ENCODE data around the gene RHAG. TPM values are rescaled to one million over a fixed set of nuclear protein-coding genes. Genes with fewer than 3 reads are reported as not detected.

Gene RHAG
- total and polyA plus RNA-seq, 2 of the 8 experiments (the other 6 are each of a cell fraction or from before 2014, with no cell fraction given) = not detected

- CTCF ChIA-PET (ENCODE audit: partially characterized antibody) = no interaction called here
- POLR2A ChIA-PET (ENCODE audit: partially characterized antibody) = no interaction called here
- Histone ChIP-seq H2BK12ac (ENCODE audit: low read depth, low read length) (no peak overlapping the region), H4K8ac (ENCODE audit: extremely low read depth, insufficient read depth, low read length) (no peak overlapping the region), H3K56ac (replicated peaks; ENCODE audit: insufficient read length, low read depth, low read length) (no peak overlapping the region), H2BK15ac (ENCODE audit: low read length) (no peak overlapping the region), H3K4me3 (ENCODE audit: extremely low read depth in 1 of 4, insufficient read depth in 2 of 4, low read depth in 3 of 4, low read length in 4 of 4) (no peak overlapping the region), H2BK20ac (ENCODE audit: low read length) (no peak overlapping the region), H3K36me3 (ENCODE audit: control insufficient read depth in 2 of 4, insufficient read depth in 4 of 4, low read length in 3 of 4) (no peaks in the 10 kb centered on the region), H3K9ac (replicated peaks in 1 of 4; ENCODE audit: extremely low read depth in 1 of 4, low read depth in 3 of 4, low read length in 3 of 4) (no peak overlapping the region), H3K4ac (replicated peaks; ENCODE audit: insufficient read length, low read depth, low read length) (no peak overlapping the region), H4K20me1 (replicated peaks in 1 of 2; ENCODE audit: control insufficient read depth in 1 of 2, insufficient read depth in 2 of 2, low read length in 2 of 2) (no peaks in the 10 kb centered on the region), H3K79me2 (ENCODE audit: control insufficient read depth in 1 of 2, insufficient read depth in 2 of 2, low read length in 2 of 2) (no peaks in the 10 kb centered on the region), H3K27ac (ENCODE audit: low read depth, low read length) (no peak overlapping the region), H3K9me3 (ENCODE audit: insufficient read depth in 2 of 2, low read depth in 1 of 2, low read length in 1 of 2) (no peaks in the 10 kb centered on the region), H4K91ac (replicated peaks; ENCODE audit: insufficient read length, low read length) (no peak overlapping the region), H3K4me1 (replicated peaks in 1 of 4; ENCODE audit: control insufficient read depth in 3 of 4, insufficient read depth in 4 of 4, low read length in 3 of 4) (no peaks in the 10 kb centered on the region), H3K79me1 (ENCODE audit: low read depth, low read length) (no peaks in the 10 kb centered on the region), H2AFZ (ENCODE audit: low read length) (no peak overlapping the region), H2BK120ac (replicated peaks; ENCODE audit: low read depth, low read length) (no peak overlapping the region), H3K4me2 (ENCODE audit: insufficient read depth in 1 of 2, low read depth in 2 of 2, low read length in 2 of 2) (no peak overlapping the region), H3K27me3 (replicated peaks in 1 of 4; ENCODE audit: control insufficient read depth in 3 of 4, extremely low read depth in 1 of 4, insufficient read depth in 3 of 4, low read length in 3 of 4) (no peaks in the 10 kb centered on the region), H2BK5ac (ENCODE audit: low read depth, low read length) (no peak overlapping the region), H3K18ac (ENCODE audit: extremely low read depth, low read length) (no peak overlapping the region), H4K5ac (ENCODE audit: insufficient read length, low read depth, low read length) (no peak overlapping the region), H3K23me2 (ENCODE audit: low read depth, low read length) (no peaks in the 10 kb centered on the region), H2AK5ac (ENCODE audit: low read depth, low read length) (no peak overlapping the region), H3K23ac (ENCODE audit: insufficient read length) (no peak overlapping the region), H3K14ac (ENCODE audit: insufficient read length) (no peak overlapping the region)
- WGBS, 2 experiments (ENCODE audit: extremely low coverage in 1 of 2, insufficient coverage in 1 of 2, insufficient read length in 1 of 2, insufficient replicate concordance in 2 of 2, low coverage in 1 of 2, low lambda C conversion rate in 2 of 2, missing lambda C conversion rate in 1 of 2) = 91 to 100% methylated on average over 1 to 3 of the region's 3 CpGs
- DNase-seq (ENCODE audit: low read depth in 1 of 2, low spot score in 2 of 2) = no peak
- TF ChIP-seq PHF8 (conservative IDR thresholded peaks at IDR 0.05; ENCODE audit: low read depth, low read length) = no peak
- no peak for TF ChIP-seq JUND (IDR thresholded peaks at IDR 0.05; ENCODE audit: low read length)
- TF ChIP-seq RFX5 (IDR thresholded peaks at IDR 0.05; ENCODE audit: borderline replicate concordance, low read depth, low read length) = no peak
- FAIRE-seq = no peak
Measured at GRCh38 chr6:49645139-49645538, 8.5 kb upstream of the RHAG start.
